Smooth muscle cell of trachea (primary cell): Measurements from ENCODE around the gene UGT2B15. TPM values are rescaled to one million over a fixed set of nuclear protein-coding genes. Genes with fewer than 3 reads are reported as not detected.

Experiments
- total RNA-seq: library from RNA; depleted of rRNA; stranded (reverse); fragments of >200 nt; gene quantifications from 2 replicates; pipeline ENCODE4 v1.2.1, GENCODE V29; 2014

The UGT2B15 gene
- not detected in 2 replicates for total RNA-seq

DNA sequence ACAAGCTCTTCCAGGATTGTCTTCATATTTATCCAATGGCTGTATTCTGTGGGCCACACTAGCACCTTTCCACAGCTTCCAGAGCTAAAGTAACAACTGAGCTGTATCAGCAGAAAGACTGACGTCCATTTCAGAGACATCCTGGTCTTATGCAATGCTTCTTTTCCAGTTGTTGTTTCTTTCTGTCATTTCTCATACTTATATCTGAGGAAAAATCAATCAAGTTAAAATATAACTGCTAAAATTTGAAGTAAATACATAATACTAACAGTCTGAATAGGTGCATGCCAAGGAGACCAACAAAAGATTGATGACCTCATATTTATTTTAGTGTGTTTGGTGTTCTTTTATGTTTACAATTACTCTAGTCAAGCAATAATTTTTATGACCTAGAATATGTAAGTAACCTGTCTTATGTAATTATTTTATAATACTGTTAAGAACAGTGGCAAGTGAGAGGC, at the start of gene UGT2B15:
UGT2B15 (minus strand) TSS at position 174 of the 461 bp plus-strand sequence; CDS start at position 140, 34 bp downstream.

Other genes starting within 250 kb of the UGT2B15 start
- gene TMPRSS11E, start 223.2 kb downstream of the UGT2B15 start, total RNA-seq = not detected in 2 replicates
- not detected in 2 replicates for gene UGT2B17, start 94.3 kb downstream of the UGT2B15 start, total RNA-seq
- gene UGT2B10, start 145.3 kb upstream of the UGT2B15 start, total RNA-seq = not detected in 2 replicates